HG03064 (cell line): ENCODE measurements around the gene SPAG16.
"Not testable (repeated sequence)": the region's sequence is repeated elsewhere in the genome, so short reads cannot be mapped to it uniquely, and the experiment has no call there.

Source experiments
- ATAC-seq: cut with Tn5 transposase; IDR thresholded peaks from one replicate; pipeline ENCODE4 v1.9.1; 2021; ENCODE audit warnings: low read depth; ENCODE audit not compliant: unreplicated experiment

Gene SPAG16

DNA sequence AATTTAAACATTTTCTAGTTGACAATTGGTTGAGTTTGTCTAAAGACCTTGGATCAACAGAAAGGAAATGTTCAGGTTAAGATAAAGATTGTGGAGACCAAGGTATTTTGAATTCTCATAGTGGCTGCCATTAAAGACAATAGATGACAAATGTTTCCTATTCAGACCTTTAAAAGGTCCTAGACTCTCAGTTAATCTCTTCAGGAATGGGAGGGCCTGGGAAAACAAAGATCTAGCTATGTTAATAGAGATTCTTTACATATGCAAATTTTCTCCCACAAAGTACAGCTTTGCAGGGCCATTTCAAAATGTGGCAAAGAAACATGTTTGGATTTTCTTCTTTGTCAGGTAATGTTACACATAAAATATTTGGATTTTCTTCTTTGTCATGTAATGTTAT is 403.9 kb downstream of the SPAG16 start:
- ATAC-seq: no peak

DNA sequence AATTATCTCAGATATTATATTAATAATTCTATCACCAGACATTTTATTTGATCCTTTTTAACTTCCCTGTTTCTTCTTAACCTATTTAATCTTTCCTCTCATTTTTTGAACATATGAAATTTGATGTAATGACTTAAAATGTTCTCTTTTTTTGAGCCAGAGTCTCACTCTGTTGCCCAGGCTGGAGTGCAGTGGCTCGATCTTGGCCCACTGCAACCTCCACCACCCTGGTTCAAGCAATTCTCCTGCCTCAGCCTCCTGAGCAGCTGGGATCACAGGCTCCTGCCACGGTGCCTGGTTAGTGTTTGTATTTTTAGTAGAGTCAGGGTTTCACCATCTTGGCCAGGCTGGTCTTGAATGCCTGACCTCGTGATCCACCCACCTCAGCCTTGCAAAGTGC is 404.6 kb downstream of the SPAG16 start:
- not testable (repeated sequence) for ATAC-seq

DNA sequence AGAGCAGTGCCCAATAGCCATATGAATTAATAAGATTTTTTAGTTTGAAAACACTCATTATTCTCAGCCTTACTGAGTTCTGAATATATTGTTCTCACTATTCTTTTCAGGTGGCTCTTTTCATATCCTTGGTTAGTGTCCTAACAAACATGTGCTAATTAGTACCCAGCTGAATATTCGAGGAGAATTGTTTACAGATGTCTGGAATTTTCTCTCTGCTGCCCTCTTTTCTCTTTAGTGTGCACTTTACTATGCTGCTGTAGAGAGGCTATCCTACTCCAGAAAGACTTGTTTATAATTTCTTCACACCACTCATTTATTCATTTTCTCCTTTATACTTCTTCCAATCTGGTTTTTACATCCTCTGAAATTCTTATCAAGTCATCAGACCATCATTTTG is 405.3 kb downstream of the SPAG16 start:
- ATAC-seq: no peak

DNA sequence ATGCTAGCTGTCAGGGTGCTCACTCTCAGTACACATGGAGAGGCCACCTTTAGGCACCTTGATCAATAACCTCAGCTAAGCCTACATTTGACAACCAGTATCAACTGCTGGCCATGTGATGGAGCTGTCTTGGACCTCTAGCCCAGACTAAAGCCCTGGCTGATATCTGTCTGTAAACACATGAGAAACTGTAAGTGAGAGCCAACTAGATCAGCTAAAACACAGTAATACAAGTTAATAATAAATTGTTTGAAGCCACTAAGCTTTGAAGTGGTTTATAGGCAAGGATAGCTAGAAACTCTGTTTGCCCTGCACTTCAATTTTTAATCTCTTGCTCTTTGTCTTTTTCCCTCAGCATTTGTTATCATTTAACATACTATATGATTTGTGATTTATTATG is 407.1 kb downstream of the SPAG16 start:
- no peak for ATAC-seq

DNA sequence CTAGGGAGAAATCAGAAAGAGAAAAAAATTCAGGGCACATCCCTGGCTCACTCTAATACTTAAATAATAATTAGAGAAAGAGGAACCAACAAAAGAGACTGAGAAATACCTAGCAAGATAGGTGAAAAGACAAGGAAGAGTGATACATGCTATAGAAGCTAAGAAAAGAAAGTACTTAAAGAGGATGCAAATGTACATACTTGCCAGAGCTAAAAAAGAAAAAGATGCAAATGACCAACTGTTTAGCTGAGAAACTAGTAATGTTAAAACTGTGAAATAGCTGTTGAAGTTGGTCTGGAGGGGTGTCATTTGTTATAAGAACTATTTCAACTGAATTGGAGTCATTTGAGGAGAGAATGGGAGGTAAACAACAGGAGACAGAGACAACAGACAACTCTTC is 412.2 kb downstream of the SPAG16 start:
- no peak for ATAC-seq

DNA sequence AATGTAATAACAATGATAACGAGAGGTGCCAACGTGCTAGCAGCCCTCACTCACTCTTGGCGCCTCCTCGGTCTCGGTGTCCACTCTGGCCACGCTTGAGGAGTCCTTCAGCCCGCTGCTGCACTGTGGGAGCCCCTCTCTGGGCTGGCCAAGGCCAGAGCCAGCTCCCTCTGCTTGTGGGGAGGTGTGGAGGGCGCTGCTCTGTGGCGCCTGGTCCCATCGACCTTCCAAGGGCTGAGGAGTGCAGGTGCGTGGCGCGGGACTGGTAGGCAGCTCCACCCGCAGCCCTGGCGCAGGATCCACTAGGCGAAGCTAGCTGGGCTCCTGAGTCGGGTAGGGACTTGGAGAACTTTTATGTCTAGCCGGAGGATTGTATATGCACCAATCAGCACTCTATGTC is 417.1 kb downstream of the SPAG16 start:
- not testable (repeated sequence) for ATAC-seq

DNA sequence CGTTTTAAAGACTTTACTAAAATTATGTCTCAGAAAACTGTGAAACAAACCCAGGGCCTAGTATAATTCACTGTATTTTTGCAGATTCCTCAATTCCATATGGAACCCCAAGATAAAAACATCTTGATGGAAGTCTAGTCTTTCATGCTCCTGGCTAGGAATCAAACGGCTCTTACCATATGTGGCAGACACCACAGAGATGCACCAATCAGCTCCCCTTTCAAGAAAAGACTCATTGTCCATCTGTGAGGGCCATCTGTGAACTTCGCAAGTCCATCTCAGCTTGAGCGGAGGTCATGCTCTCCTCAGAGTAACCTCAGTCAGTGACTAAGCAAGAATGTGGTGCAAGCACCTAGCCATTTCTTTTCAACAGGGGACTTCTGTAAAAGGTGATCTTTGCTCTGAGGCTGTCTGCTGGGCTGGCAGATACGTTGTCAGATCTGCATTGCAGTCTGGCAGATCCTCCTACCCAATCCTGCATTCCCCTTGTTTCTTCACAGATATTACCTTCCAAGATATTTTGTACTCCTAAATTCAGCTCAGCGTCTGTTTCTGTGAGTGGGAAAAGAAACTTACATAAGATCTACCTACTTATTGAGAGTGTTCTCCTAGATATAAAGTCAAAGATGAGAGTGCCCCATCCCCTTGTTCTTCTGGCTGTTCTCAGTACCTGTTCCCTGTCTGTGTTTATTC is 419.3 kb downstream of the SPAG16 start:
- no peak for ATAC-seq

DNA sequence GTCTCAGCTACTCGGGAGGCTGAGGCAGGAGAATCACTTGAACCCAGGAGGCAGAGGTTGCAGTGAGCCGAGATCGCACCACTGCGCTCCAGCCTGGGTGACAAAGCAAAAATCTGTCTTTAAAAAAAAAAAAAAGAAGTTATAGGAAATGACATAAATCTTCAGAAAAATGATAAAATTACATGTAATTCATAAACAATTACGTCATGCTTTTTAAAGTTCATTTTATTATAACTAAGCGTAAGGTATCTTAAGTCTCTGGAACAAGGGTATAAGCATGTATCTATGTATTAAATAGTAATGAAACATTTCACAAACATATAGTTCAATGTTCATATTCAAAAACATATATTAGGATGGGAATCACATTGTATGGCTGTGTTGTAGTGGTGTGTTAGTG is 425.9 kb downstream of the SPAG16 start:
- ATAC-seq: no peak

DNA sequence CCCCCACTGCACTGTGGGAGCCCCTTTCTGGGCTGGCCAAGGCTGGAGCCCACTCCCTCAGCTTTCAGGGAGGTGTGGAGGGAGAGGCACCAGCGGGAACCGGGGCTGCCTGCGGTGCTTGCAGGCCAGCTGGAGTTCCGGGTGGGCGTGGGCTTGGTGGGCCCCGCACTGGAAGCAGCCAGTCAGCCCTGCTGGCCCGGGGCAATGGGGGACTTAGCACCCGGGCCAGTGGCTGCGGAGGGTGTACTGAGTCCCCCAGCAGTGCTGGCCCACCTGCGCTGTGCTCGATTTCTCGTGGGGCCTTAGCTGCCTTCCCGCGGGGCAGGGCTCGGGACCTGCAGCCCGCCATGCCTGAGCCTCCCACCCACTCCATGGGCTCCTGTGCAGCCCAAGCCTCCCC is 434.1 kb downstream of the SPAG16 start:
- not testable (repeated sequence) for ATAC-seq

DNA sequence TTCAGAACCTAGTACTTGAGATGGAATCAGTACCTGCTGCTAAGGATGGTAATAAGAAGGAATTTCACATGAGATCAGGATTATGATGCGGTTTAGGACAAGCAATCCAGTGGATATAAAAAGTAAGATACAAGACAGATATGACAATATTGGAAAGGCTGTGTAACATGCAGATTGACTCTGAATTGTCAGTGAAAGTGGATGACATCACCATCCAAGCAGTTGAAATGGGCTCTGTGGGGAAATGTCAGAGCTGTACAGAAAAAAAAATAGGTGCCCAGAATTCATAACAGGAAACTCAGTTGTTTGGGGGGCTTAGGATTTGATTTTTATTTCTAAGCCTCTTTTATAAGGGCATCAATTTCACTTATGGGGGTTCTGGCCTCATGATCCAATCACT is 438.3 kb downstream of the SPAG16 start:
- no peak for ATAC-seq

DNA sequence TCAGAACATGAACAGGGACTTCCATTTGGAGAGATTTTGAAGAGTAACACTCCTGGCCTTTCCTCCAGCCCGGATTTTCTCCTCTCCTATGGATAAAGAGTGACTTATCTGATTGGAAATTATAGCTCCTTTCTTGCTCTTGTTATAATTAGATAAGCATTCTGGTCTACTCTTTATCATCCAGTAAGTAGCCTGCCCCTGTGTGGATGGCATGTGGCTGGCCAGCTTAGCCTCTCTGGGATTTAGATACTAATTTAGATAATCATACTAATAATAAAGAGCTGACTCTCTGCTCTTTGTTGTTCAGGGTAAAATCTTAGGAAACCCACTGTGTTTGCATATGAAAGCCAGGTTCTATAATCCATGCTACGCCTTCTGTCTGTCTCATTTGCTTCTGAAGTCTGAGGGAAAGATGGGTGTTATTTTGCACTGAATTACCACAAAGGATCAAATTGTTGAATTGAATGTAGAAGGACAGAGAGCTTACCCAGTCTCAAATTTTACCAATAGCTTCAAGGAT is 438.8 kb downstream of the SPAG16 start:
- ATAC-seq: no peak

DNA sequence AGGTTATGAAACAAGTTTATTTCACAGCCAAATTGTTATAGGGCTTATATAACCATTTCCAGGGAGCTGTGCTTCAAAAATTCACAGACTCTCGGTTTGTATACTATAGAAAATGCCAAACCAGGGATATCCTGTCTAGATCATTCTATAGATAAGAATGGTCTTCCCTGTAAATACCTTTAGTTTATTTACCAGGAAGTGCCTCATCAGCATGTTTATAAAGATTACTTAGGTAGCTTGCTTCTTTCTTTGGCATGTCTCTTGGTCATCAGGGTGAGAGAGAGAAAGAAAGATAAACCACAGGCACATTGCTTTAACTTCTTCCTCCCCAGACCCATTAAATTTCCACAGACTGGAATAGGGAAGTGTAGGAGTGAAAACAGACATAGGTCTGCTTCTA is 439.4 kb downstream of the SPAG16 start:
- no peak for ATAC-seq

DNA sequence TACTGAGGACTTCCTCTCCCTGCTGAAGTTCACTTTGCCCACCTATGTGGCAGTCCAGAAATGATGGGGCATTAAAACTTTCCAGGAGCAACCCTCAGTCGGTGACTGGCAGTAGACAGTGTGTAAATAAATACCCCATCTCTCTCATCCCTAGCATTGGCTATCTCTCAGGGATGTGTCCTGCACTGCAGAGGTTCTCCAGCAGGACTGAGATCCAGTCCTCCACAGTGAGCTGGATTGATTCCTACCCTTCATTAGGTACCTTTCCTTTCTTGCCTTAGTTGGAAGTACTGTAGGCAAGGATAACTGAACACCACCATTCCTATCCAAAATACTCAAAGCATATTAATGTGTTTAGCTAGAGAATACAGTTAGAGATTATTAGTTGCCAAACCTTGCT is 441.8 kb downstream of the SPAG16 start:
- ATAC-seq: no peak

DNA sequence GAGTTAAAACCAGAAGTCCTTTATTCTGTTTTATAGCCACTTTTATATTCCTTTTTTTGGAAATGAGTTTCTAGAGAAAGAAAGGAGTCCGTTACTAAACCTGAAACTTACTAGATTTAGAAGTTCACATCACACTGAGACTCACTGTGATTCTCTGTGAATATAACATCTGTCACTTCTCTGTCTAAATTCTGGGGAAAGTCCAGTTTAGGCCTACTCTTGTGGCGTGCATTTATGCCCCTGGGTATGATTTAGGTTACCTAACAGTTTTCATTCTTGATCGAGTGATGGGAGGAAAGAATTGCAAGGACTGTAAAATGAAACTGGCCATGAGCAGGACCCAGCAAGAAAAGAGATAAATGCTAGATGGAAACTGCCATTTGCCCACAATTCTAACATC is 449.6 kb downstream of the SPAG16 start:
- ATAC-seq: peak; percentile 95

DNA sequence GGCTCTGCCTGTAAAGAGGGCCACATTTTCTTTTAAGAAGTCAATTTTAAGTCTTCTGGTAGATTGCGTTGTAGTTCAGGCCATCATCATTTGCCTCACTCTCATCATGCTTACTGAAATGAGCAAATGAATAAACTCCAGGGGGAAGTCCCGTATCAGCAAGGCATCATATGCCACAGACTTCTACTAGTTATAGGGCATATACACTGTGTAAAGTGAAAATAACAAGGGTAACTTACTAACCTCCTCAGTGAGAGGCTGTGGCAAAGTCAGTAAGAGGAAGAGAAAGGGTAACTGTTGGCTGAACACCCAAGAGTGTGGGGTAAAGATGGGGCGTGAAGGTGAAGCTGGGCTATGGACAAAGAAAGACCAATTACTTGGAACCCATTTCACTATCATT is 456.2 kb downstream of the SPAG16 start:
- ATAC-seq: no peak

DNA sequence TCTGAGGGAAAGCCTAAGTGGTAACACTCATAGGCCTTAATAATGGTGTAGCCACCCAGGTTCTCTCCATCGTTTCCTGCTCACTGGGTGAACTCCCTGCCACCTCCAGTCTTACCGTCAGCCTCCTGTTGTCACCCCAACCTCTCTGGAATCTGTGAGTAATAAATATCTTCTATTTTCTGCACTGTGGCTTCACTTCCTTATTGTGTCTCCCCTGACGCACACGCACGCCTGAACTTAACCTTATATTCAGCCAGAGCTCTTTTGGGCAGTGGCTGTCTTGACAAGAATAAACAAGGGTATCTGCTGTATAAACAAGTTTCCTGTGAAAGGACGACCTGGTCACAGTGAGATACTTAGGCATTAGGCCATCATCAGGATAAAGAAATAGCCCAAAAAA is 467.2 kb downstream of the SPAG16 start:
- ATAC-seq: no peak

DNA sequence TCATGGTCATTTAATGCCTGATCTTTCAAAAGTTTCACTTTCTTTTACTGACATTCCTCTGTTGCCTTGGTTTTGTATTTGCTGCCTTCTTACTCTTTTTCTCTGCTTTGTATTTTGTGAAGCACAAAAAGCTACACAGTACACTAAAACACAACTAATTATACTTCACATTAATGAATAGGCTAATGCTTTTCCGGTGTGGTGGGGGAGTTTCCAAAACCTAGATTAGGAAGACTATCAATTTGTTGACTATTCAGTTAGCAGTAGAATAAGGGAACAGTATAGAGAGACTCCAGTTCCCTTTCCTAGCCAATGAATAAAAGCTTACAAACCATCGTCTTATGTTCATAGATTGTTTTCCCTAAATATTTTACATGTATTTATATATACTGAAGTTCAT is 468.3 kb downstream of the SPAG16 start:
- no peak for ATAC-seq

DNA sequence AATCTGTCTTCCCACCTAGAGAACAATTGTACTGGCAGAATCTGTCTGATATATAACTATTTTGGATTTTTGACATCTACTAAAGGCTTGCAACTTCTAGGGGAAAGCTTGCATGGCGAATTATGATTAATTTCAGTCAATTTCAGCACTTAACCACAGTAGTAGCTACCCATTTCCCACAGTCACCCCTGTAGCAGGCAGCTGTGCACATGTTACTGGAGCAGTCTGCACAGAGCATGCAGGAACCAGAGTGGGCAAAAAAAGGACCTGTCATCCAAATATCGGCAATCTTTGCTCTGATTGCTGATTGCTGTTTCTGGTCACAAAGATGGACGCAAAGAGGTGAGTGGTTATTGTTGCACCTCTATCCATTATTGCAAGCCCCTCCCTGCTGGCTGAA is 473.3 kb downstream of the SPAG16 start:
- no peak for ATAC-seq

DNA sequence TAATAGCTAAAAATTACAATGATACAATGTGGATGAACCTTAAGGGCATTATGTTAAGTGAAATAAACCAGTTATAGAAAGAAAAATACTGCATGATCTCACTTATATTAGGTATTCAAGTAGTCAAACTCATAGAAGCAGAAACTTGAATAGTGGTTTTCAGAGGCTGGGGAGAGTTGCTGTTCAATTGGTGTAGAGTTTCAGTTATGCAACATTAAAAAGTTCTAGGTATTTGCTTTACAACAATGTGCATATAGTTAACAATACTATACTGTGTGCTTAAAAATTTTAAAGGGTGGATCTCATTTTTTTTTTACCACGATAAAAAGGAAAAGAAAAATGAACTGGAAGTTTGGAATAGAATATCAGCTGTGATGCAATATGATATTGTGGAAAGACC is 479.1 kb downstream of the SPAG16 start:
- no peak for ATAC-seq

DNA sequence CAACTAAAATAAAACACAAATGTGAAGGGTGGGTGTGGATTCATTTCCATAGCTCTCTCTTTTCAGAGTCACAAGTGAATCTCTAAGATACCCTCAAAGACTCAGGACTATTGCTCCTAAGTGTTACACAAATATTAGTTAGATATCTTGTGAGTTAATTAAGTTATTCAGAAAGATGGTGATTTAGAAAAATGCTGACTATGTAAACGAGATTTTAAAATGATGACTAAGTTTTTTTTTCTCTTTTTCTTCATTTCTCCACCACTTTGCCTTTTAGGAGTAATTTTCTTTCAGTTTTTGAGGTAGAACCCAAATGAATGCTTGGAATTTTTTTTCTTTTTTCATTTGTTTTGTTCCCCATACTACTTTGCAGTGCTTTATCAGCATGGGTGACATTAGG is 479.7 kb downstream of the SPAG16 start:
- ATAC-seq: no peak

DNA sequence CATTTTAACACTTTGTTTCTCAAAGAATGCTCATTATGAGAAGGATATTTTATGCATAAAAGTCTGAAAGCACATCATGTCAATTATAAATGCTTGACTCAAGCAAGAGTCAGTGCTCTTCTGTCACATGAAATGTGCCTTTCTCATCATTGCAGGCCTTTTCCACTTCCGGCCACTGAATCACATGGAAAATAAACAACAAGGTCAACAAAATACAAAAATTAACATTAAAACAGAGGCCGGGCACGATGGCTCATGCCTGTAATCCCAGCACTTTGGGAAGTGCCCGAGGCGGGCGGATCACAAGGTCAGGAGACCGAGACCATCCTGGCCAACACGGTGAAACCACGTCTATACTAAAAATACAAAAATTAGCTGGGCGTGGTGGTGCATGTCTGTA is 480.6 kb downstream of the SPAG16 start:
- ATAC-seq: no peak

DNA sequence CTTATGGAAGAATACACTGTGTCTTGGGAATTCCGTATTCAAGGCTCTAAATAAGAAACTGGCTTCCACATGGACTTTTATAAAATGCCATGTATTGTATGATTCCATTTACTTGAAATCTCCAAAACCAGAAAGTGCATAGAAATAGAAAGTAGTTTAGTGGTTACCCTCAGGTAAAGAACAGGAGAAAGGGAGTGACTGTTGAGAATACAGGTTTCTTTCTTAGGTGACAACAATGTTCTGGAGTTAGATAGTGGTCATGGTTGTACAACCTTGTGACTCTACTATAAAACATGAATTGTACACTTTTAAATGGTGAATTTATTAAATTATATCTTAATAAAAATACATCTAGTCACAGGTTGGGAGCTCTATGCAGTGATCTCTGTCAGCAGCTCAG is 481.8 kb downstream of the SPAG16 start:
- peak; percentile 40 for ATAC-seq

DNA sequence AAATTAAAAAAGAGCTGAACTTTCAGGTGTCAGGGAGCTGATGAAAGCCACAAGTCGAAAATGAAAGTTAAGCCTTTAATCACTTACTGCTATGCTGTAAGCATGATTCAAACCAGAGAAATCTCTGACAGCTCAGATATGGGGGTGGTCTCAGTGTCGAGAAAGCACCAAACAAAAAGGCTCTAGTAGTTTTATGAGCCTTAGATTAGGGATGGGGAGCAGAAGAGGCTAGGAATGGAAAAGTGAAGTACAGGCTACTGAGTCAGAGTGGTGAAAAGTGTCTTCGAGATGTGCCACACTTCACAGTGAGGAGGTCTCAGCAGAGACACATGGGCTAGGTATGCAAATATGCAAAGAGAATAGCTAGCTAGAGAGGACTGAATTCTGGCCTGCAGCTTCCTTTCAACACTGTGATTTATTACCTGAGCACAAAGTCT is 482.2 kb downstream of the SPAG16 start:
- peak; percentile 98 for ATAC-seq
